ENCODE measurements around the gene KRI1. TPM values are rescaled to one million over a fixed set of nuclear protein-coding genes. Genes with fewer than 3 reads are reported as not detected.

The KRI1 gene
- total RNA-seq, 2 donors from 2014 or later: 45.2 to 47.7 TPM

DNA sequence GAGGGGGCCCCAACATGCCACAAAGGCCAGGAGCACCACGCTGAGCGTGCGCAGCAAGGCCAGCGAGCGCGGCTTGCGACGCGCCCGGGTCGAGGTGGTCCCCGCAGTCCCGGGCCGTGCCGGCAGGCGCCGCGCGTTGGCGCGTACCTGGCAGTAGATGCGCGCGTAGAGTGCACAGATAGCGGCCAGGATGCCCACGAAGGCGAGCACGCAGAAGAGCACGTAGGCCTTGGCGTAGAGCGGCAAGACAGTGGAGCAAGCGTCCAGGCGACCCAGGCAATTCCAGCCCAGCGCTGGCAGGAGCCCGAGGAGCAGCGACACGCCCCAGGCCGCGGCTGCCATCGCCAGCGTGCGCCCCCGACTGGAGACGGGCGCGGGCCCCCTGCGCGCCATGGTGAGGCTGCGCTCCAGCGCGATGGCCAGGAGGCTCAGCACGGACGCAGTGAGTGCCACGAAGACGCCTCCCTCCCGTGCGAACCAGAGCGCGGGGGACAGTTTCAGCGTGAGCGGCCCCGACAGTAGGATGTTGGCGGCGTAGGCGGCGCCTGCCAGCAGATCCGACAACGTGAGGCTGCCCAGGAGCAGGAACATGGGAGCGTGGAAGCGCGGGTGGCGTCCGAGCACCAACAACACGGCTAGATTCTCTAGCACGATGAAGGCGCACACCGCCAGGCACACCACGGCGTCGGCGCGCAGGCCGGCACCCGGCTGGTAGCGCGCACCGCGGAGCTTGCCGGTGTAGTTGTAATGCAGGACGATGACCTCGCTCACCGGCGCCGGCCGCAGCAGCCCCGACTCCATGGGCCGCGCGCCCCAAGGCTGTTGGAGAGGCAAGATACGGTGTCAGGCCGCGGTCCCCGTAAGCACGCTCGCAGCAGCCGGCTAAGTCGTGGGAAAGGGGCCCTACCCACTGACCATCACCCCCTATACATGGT is 51.3 kb downstream of the KRI1 start:
- Histone ChIP-seq H3K9ac (ENCODE audit: extremely low read depth, low read length, poor library complexity, severe bottlenecking) (no peak overlapping the region), H3K27ac (ENCODE audit: low read depth, low read length) (no peak overlapping the region), H3K9me3 (ENCODE audit: control insufficient read depth, low read length) (no peaks in the 10 kb centered on the region), H3K4me3 (ENCODE audit: low read length) (peak overlapping the region; percentile 45), H3K27me3 (ENCODE audit: control insufficient read depth, insufficient read depth, low read length, poor library complexity, severe bottlenecking) (peaks cover 77% of the 10 kb centered on the region), H3K36me3 (ENCODE audit: control insufficient read depth, insufficient read depth, low read length) (no peaks in the 10 kb centered on the region), H3K4me1 (ENCODE audit: control insufficient read depth, insufficient read depth, low read length) (no peaks in the 10 kb centered on the region)
- WGBS, 2 experiments (ENCODE audit: insufficient coverage in 1 of 2, insufficient read length in 1 of 2): 14 to 21% methylated on average over 39 to 101 of the region's 107 CpGs
- Mint-ChIP-seq H3K36me3 (ENCODE audit: low read depth) (no peaks in the 10 kb centered on the region), H3K4me1 (peaks cover 12% of the 10 kb centered on the region), H3K4me3 (peak overlapping the region; percentile 35), H3K27ac (no peak overlapping the region), H3K27me3 (ENCODE audit: insufficient read depth) (peaks cover 80% of the 10 kb centered on the region), H3K9me3 (no peaks in the 10 kb centered on the region)
- TF ChIP-seq, protein P1, sequence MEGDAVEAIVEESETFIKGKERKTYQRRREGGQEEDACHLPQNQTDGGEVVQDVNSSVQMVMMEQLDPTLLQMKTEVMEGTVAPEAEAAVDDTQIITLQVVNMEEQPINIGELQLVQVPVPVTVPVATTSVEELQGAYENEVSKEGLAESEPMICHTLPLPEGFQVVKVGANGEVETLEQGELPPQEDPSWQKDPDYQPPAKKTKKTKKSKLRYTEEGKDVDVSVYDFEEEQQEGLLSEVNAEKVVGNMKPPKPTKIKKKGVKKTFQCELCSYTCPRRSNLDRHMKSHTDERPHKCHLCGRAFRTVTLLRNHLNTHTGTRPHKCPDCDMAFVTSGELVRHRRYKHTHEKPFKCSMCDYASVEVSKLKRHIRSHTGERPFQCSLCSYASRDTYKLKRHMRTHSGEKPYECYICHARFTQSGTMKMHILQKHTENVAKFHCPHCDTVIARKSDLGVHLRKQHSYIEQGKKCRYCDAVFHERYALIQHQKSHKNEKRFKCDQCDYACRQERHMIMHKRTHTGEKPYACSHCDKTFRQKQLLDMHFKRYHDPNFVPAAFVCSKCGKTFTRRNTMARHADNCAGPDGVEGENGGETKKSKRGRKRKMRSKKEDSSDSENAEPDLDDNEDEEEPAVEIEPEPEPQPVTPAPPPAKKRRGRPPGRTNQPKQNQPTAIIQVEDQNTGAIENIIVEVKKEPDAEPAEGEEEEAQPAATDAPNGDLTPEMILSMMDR (conservative IDR thresholded peaks at IDR 0.05): peak; percentile 64
- DNase-seq: peak; percentile 89

DNA sequence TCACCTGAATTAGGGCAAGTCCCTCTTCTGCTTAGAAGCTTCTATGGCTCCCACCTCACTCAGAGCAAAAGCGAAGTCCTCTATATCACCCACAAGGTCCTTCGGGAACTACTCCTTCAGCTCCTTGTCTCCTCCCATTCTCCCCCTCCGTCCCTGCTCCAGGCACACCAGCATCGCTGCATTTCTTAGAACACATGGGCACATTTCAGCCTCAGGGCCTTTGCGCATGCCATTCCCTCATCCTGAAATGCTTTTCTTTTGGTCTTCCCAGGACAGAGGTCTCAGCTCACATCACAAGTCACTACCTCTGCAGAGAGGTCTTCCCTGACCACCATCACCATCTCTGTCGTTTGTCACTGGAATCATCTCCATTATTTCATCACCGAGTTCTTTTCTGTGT is 52.6 kb downstream of the KRI1 start:
- peaks cover 68% of the 10 kb centered on the region for H3K27me3 Mint-ChIP-seq (ENCODE audit: insufficient read depth)
- no peaks in the 10 kb centered on the region for H3K36me3 Mint-ChIP-seq (ENCODE audit: low read depth)
- Histone ChIP-seq H3K9me3 (ENCODE audit: control insufficient read depth, low read length) (no peaks in the 10 kb centered on the region), H3K4me1 (ENCODE audit: control insufficient read depth, insufficient read depth, low read length) (no peaks in the 10 kb centered on the region), H3K36me3 (ENCODE audit: control insufficient read depth, insufficient read depth, low read length) (no peaks in the 10 kb centered on the region), H3K27ac (ENCODE audit: low read depth, low read length) (no peak overlapping the region), H3K9ac (ENCODE audit: extremely low read depth, low read length, poor library complexity, severe bottlenecking) (no peak overlapping the region), H3K27me3 (ENCODE audit: control insufficient read depth, insufficient read depth, low read length, poor library complexity, severe bottlenecking) (peaks cover 65% of the 10 kb centered on the region), H3K4me3 (ENCODE audit: low read length) (no peak overlapping the region)
- TF ChIP-seq, protein P1 (conservative IDR thresholded peaks at IDR 0.05): no peak
- no peak overlapping the region for H3K27ac Mint-ChIP-seq
- peaks cover 6% of the 10 kb centered on the region for H3K4me1 Mint-ChIP-seq
- H3K9me3 Mint-ChIP-seq: no peaks in the 10 kb centered on the region
- DNase-seq: no peak
- no peak overlapping the region for H3K4me3 Mint-ChIP-seq
- whole genome bisulfite sequencing, 2 experiments (ENCODE audit: insufficient coverage in 1 of 2, insufficient read length in 1 of 2): 91 to 93% methylated on average over 7 of the region's 7 CpGs

DNA sequence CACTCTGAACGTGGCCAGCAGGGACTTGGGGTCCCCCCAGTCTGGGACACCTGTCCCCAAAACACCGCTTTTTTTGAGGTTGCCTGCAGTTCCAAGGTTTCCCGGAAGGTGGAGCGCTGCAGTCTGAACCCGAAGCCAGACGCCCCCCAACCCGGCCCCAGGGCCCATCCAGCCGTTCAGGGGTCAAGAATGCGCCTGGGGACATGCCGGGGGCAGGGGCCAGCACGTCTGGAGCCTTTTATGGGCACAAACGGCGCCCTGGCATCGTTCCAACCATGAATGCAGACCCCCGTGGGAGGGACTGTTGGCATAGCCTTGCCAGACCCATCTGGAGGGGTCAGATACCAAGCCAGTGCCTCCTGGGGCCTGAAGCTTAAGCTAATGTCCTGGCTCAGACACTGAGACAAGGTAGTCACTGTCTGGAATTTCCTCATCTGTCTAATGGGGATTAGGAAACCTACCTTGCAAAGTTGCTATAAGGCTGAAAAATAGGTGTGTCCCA is 55.5 kb downstream of the KRI1 start:
- Histone ChIP-seq H3K27me3 (ENCODE audit: control insufficient read depth, insufficient read depth, low read length, poor library complexity, severe bottlenecking) (peaks cover 36% of the 10 kb centered on the region), H3K4me3 (ENCODE audit: low read length) (no peak overlapping the region), H3K9ac (ENCODE audit: extremely low read depth, low read length, poor library complexity, severe bottlenecking) (no peak overlapping the region), H3K27ac (ENCODE audit: low read depth, low read length) (no peak overlapping the region), H3K36me3 (ENCODE audit: control insufficient read depth, insufficient read depth, low read length) (no peaks in the 10 kb centered on the region), H3K4me1 (ENCODE audit: control insufficient read depth, insufficient read depth, low read length) (no peaks in the 10 kb centered on the region), H3K9me3 (ENCODE audit: control insufficient read depth, low read length) (no peaks in the 10 kb centered on the region)
- Mint-ChIP-seq H3K4me3 (no peak overlapping the region), H3K27me3 (ENCODE audit: insufficient read depth) (peaks cover 46% of the 10 kb centered on the region), H3K36me3 (ENCODE audit: low read depth) (no peaks in the 10 kb centered on the region), H3K27ac (no peak overlapping the region), H3K4me1 (no peaks in the 10 kb centered on the region), H3K9me3 (no peaks in the 10 kb centered on the region)
- peak; percentile 89 for DNase-seq
- 24 to 31% methylated on average over 8 to 15 of the region's 15 CpGs for WGBS, 2 experiments (ENCODE audit: insufficient coverage in 1 of 2, insufficient read length in 1 of 2)
- TF ChIP-seq, protein P1 (conservative IDR thresholded peaks at IDR 0.05): peak; percentile 93
